Measurements from ENCODE around the gene CD151.

Gene CD151

GRCh38 chr11:826227-826621, 6.5 kb upstream of the CD151 start:
- H3K4me3 ChIP-seq (ENCODE audit: low read depth, low read length) = peak overlapping the region; percentile 61
- no peaks in the 10 kb centered on the region for H3K9me3 ChIP-seq (ENCODE audit: severe bottlenecking)
- no peak for DNase-seq
- TF ChIP-seq CTCF (IDR thresholded peaks at IDR 0.05; ENCODE audit: low read depth, low read length) = no peak
- peak overlapping the region; percentile 97 for H3K27ac ChIP-seq
- H3K36me3 ChIP-seq = peaks cover 34% of the 10 kb centered on the region
- H3K27me3 ChIP-seq (ENCODE audit: insufficient read depth, low read depth, severe bottlenecking) = no peaks in the 10 kb centered on the region

- H3K27me3 ChIP-seq (ENCODE audit: insufficient read depth, low read depth, severe bottlenecking) = no peaks in the 10 kb centered on the region
- peak overlapping the region; percentile 61 for H3K4me3 ChIP-seq (ENCODE audit: low read depth, low read length)
- DNase-seq = no peak
- H3K9me3 ChIP-seq (ENCODE audit: severe bottlenecking) = no peaks in the 10 kb centered on the region
- peaks cover 29% of the 10 kb centered on the region for H3K36me3 ChIP-seq
- H3K27ac ChIP-seq = peak overlapping the region; percentile 97
- no peak for TF ChIP-seq CTCF (IDR thresholded peaks at IDR 0.05; ENCODE audit: low read depth, low read length)
These were observed 6.0 kb upstream of the CD151 start for GRCh38 chr11:826836-827145.

- Histone ChIP-seq H3K27ac (peak overlapping the region; percentile 97), H3K36me3 (peaks cover 23% of the 10 kb centered on the region), H3K9me3 (ENCODE audit: severe bottlenecking) (no peaks in the 10 kb centered on the region), H3K27me3 (ENCODE audit: insufficient read depth, low read depth, severe bottlenecking) (no peaks in the 10 kb centered on the region), H3K4me3 (ENCODE audit: low read depth, low read length) (peak overlapping the region; percentile 61)
- peak; percentile 94 for DNase-seq
- TF ChIP-seq CTCF (IDR thresholded peaks at IDR 0.05; ENCODE audit: low read depth, low read length) = 0 out of 2 replicates have a peak, but pooled peaks have one; percentile 11
These were observed 5.4 kb upstream of the CD151 start for GRCh38 chr11:827146-827896.

GRCh38 chr11:827897-828192, 4.9 kb upstream of the CD151 start, which contains the start of gene CRACR2B:
TSS of gene CRACR2B (plus strand) at chr11:827919. CDS start at chr11:828608, 689 bp downstream.
- Histone ChIP-seq H3K4me3 (ENCODE audit: low read depth, low read length) (peak within 1 kb of the TSS; percentile 61), H3K27ac (peak within 1 kb of the TSS; percentile 97), H3K9me3 (ENCODE audit: severe bottlenecking) (no peaks in the 10 kb centered on the region), H3K27me3 (ENCODE audit: insufficient read depth, low read depth, severe bottlenecking) (no peaks in the 10 kb centered on the region), H3K36me3 (peaks cover 21% of the 10 kb centered on the region)
- no peak for TF ChIP-seq CTCF (IDR thresholded peaks at IDR 0.05; ENCODE audit: low read depth, low read length)
- DNase-seq = no peak

- Histone ChIP-seq H3K27me3 (ENCODE audit: insufficient read depth, low read depth, severe bottlenecking) (no peaks in the 10 kb centered on the region), H3K27ac (peak overlapping the region; percentile 97)
- TF ChIP-seq CTCF (IDR thresholded peaks at IDR 0.05; ENCODE audit: low read depth, low read length) = no peak
These were observed 4.1 kb upstream of the CD151 start for GRCh38 chr11:828506-829175.

More at GRCh38 chr11:828506-829175, 4.1 kb upstream of the CD151 start:
- Histone ChIP-seq H3K9me3 (ENCODE audit: severe bottlenecking) (no peaks in the 10 kb centered on the region), H3K36me3 (peaks cover 20% of the 10 kb centered on the region), H3K4me3 (ENCODE audit: low read depth, low read length) (peak overlapping the region; percentile 61)
- peak; percentile 74 for DNase-seq
